HG02678 (cell line): ENCODE measurements around the gene COPZ1.

ENCODE experiments used
- ATAC-seq: cut with Tn5 transposase; IDR thresholded peaks from one replicate; pipeline ENCODE4 v1.9.1; 2021; ENCODE audit warnings: mild to moderate bottlenecking, moderate library complexity; ENCODE audit not compliant: unreplicated experiment

COPZ1 gene

GRCh38 chr12:54357506-54358190 lies 32.7 kb downstream of the COPZ1 start:
- ATAC-seq, result no peak

GRCh38 chr12:54358191-54358944 lies 33.4 kb downstream of the COPZ1 start:
- no peak for ATAC-seq

GRCh38 chr12:54358945-54359761 lies 34.2 kb downstream of the COPZ1 start:
- ATAC-seq, result peak; percentile 99

DNA sequence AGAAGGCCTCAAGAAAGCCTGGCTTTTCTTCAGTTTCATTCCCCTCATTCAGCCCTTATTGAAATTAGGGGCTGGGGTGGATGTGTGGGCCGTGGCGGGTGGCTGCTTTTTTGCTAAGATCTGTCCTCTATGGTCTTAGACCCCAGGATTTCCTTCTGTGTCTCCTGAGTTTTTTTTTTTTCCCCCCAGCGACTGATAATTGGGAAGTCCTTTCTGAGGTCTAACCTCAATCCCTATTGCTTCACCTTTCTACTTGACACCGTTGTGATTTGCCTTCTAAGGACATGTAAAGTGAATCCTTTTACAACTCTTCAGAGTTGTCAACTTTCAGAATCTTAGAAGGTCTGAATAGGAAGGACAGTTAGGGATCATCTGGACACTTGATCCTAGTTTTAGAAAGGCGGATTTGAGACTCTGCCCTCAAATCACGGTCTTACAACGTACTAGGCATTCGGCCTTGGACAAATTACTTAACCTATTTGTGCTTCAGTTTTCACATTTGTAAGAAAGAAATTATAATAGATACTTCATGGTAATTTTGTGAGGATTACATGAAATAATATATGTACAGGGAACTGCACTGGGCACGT lies 34.9 kb downstream of the COPZ1 start:
- no peak for ATAC-seq

- no peak for ATAC-seq
Measured at GRCh38 chr12:54360717-54361456, 36.0 kb downstream of the COPZ1 start.

DNA sequence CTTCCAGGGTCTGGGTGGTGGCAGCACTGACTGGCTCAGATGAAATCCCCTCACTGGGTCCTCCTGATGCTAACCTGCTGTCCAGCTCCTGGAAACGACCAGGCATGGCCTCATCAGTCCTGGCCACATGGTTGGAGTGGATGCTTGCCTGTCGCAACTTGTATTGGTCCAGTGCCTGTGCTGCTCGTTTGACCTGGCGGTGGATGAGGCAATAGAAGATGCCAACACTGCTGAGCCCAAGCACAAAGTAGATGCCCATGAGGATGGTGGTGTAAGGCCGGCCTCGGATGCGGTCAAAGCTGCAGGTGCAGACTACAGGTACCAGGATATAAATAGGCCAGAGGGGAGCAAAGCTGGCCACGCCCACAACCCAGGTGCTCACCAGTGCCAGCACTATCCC lies 38.1 kb downstream of the COPZ1 start:
- ATAC-seq, result no peak

- no peak for ATAC-seq
Measured at GRCh38 chr12:54363618-54364017, 38.7 kb downstream of the COPZ1 start.

GRCh38 chr12:54364413-54364812 lies 39.5 kb downstream of the COPZ1 start, which contains the start of gene GPR84:
GPR84 (minus strand) TSS chr12:54364486; CDS start chr12:54363851, 635 bp downstream.
- ATAC-seq, result peak; percentile 39

DNA sequence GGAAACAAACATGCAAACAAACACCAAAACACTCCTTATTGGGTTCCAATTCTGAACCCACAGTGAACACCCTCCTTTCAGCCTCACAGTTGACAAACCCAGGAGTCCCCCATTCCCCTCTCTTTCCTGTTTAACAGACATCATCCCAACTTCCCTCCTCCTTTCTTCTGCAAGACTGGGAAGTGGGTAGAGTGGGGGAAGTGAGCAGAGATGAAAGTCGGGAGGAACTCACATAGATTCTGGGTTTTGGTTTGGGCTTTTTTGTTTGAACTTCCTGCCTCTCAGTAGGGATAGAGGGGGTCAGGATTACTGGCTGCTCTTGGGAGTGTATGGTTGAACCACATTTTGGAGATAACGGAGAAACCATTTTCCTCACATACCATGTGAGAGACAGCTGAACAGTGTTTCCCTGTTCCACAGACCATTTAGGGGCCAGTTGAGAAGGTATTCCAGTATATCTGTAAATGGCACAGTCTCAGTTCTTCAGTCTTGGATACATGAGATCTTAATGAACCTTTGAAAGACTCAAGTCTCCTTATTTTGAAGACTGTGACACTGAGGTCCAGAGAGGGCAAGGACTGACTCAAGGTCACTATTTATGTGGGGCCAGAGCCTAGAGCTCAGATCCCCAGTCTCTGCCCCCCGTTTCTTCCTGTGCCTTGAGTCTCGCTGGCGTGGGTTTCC lies 43.2 kb downstream of the COPZ1 start:
- peak; percentile 25 for ATAC-seq

DNA sequence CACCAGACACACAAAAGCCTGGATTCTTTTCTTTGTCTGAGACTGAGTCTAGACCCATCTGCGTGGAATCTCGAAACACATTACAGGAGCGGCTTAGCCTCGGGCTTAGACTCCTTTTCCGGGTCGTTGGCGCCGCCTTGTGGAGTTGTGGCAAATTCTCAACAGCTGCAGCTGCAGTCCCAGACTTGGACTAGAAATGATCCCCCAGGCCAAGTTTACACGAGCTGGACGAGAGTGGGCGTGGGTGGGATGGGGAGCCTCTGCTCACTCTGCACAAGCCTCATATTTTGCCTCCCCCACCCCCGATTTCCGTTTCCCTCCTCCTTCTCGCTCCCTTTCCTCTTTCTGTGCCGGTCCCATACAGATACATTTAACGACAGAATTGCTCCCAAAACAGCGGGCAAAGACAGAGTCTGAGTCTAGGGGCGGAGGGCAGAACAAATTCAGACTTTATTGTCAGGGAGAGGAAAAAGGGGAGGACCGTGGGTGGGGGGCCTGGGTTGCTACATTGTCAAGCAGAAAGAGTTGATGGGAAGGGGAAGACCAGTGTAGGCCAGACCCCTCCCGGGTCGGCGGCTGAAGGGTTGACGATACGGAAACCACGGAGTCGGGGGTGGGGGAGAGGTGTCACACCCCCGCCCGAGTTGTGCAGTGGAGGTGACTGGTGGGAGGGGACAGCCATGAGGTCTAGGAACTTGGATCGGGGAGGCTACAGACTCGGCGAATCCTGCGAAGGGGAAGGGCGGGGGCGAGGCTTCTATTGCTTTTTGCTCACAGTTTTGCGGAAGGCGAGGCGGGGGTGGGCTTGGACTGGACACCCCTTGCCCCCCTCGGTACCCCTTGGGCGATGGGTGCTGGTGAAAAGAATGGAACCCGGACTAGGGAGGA lies 44.0 kb downstream of the COPZ1 start:
- ATAC-seq, result peak; percentile 77

GRCh38 chr12:54369597-54370131 lies 44.7 kb downstream of the COPZ1 start:
- no peak for ATAC-seq

DNA sequence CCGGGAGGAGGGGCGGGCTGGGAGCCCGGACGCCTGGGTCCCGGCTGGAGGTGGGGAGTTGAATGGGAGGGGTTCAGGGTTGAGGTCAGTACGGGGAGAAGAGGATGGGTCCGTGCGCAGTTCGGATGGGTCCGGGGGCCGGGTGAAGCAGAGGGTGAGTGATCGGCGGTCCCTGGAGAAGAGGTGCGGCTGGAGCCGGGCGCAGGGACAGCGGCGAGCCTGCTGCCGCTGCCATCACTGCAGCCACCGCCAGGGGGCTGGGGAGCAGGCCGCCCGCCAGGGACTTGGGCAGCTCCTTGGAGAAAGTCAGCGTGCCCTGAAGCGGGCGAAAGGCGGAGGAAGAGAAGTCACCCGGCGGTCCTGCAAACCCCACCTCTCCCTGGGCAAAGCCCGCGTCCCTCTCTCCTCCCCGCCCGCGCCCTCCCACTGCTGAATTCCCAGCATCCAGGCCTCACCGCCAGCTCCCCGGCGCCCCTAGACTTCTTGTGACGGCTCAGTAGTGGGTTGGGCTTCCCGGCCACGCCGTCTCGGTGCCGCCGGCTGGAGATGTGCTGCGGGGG lies 45.3 kb downstream of the COPZ1 start:
- peak; percentile 59 for ATAC-seq

DNA sequence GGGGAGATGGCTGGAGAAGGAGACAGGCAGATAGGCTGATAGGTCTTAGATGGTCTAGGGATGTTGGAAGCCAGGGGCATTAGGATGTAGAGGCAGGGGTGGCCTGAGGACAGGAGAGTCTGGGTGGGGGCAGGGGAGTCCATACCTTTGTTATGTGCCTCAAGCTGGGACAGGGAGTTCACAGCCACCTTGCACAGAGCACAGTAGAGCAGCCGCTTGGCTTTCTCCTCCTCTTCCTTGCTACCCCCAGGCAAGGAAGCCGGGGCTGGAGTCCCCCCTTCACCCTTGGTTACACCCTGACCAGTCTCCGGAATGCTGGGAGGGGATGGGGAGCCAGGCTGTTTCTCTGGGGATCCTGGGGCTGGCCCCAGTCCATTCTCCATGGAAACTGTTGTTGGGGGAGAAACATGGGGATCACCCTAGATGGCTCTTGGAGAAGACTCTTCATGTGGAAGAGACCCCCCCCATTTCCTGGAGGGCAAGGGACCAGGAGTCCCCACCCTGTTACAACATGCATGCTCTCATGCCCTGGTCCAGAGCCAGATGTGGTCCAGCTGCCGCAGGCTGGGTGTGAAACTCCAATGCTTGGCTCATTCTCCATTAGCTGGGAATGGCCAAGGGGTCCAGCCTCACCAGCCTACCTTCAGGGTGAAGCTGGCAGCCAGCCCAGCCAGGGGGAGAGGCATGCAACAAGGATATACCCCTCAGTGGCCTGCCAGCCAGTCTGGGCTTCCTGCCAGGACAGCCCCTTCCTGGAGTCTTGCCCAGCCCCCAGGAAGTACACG lies 46.6 kb downstream of the COPZ1 start:
- ATAC-seq, result no peak

DNA sequence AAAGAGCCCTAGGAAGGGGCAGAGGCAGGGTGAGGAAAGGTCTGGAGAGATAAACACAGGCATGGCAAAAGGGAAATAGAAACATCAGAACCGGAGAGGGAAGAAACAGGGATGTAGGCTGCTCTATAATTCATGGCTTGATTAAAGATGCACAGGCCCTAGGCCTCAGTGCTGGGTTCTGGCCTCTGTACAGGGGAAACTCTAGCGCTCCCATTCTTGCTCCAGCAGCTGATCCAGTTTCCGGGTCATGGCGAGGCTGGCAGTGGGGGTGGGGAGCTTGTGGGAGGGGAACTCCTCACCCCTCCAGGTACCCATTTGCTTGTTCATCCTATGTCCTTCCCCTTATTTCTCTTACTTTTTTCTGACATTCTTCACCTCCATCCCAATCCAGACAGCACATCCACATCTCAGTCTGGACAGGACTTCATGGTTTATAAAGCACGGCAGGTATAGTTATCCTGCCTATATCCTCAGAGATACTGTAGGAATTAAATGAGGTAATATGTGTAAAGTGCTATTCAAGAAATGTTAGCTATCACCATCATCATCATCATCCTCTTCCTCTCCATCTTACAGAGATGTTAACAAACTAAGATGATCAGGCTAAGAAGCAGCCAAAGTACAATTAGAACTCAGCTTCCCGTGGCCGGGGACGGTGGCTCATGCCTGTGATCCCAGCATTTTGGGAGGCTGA lies 47.3 kb downstream of the COPZ1 start:
- no peak for ATAC-seq

GRCh38 chr12:54373649-54374561 lies 49.0 kb downstream of the COPZ1 start:
- no peak for ATAC-seq
